SW 1271 (cell line): ENCODE data around the gene EPB41L2.
"Not testable (repeated sequence)": the region's sequence is repeated elsewhere in the genome, so short reads cannot be mapped to it uniquely, and the experiment has no call there.

Experiments used
- DNase-seq, 2 experiments: peaks; one replicate each; lab custom pipeline; 2025; lab: John Stamatoyannopoulos, UW

The EPB41L2 gene

DNA sequence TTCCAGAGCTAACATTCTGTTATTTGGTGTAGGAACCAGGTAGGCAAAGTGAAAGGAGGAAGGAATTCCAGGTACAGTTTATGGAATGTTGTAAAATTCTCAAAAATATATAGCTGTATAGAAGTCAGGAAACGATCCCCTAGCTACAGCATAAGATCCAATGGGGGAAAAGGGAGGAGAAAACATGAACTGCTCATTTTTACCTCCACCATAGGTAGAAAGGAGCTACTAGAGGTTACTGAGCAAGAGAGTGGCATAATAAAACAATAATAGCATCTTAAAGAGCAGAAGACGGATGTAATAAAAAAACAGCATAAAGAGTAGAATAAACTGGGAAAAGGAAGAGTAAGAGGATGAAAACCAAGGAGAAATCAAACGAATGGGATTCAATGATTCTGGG is 26.9 kb downstream of the EPB41L2 start:
- DNase-seq: no peak

DNA sequence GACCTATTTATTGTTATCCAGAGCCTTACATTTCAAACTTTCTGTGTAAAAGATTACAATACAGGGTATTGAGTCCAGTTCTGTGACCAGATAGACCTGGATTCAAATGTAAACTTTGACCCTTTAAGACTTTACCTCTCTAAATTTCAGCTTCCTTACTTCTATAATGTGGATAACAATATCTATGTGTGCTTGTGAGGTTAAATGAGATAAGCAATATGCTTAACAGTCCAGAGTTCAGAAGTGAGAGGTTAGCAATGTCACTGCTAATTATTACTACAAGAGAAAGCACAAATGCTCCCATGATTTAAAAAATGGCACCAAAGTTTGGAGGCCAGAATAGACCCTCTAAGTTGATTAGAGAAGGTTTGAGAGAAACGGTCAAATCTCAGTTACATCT is 27.5 kb downstream of the EPB41L2 start:
- no peak for DNase-seq

DNA sequence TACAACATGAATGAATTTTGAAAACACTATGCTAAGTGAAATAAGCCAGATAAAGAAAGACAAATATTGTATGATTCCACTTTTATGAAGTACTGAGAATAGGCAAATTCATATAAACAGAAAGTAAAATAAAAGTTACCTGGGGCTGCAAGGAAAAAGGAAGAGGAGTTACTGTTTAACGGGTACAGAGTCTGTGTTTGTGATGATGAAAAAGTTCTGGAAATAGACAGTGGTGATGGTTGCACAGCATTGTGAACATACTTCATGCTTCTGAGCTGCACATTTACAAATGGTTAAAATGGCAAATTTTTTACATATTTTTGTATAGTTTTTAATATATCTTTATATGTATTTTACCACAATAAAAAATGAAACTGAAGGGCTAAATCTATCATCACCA is 29.4 kb downstream of the EPB41L2 start:
- no peak for DNase-seq

DNA sequence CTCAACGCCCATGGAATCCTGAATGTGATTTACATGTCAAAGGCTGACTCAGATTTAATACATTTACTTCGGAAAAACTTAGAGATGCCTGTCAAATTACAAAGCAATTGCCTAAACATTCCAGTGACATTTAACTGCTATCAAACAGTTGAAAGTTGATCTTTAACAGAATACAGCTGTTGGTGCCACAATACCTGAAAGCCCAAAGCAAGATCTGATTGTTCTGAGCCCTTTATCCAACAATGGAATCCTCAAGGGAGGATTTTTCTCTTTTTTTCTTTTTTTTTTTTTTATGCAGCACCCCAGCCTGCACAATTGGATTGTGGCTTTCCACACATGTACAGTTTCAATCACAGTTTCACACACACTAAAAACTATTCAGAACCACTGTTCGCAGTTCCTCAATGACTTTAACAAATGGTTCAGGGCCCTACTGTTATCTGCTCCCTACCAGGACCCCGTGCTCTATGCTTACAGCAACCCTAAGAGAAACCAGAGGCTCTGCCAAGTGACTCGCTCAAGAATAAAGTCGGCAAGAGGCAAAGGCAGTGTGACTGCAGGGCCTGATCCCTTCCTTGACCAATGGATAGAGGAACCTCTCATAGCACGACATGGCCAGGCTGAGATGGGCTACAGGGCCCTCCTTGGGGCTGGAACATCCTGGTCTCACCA is 33.3 kb downstream of the EPB41L2 start:
- no peak for DNase-seq

DNA sequence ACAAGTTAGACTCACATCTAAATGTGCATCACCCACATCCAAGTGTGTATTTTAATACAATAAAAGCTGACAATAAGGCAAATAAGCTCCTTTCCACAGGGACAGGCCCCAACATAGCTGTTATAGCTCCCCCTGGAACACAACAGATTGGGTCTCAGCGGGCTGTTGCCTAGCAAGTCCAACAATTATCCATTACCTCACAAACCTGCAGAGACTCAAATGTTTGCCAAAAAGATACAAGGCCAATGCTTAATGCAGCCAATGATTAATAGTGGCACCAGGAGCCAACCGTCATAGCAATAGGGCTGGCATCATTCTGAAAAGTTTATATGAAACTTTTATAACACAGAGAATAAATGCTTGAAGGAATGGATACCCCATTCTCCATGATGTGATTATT is 35.7 kb downstream of the EPB41L2 start:
- no peak for DNase-seq

DNA sequence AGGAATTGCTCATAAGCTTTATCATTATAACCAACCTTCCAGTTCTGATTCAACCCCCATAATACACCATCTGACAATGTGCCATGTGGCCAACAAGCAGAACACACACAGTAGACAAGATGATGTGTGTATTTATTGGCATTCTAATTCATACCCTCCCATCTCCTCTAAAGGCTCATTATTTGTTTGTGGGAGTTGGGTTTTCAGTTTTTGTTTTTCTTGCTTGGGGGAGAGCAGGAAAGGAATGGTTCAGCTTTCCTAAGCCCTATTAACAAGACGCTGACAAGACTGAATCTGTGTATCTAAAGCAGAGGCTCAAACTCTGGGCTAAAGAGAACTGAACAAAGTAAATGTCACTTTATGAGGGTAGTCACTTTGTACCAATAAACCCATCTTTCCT is 36.8 kb downstream of the EPB41L2 start:
- no peak for DNase-seq

DNA sequence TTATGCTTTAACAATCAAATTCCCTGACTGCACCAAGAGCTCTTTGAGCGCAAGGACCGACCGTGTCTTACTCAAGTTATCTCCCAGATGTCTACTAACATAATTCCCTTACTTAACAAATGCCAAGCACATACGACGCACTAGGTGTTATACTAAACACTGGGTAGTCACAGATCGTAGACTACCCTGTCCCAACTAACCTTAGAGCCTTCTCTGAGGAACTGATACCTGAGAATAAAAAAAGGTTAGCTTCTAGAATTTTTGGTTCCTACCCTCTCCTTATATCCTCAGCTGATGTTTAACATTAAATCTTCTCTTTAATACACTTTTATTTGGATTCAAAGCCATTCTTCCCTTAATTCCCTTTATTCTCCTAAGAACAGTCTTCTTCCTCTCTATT is 38.5 kb downstream of the EPB41L2 start:
- no peak for DNase-seq

DNA sequence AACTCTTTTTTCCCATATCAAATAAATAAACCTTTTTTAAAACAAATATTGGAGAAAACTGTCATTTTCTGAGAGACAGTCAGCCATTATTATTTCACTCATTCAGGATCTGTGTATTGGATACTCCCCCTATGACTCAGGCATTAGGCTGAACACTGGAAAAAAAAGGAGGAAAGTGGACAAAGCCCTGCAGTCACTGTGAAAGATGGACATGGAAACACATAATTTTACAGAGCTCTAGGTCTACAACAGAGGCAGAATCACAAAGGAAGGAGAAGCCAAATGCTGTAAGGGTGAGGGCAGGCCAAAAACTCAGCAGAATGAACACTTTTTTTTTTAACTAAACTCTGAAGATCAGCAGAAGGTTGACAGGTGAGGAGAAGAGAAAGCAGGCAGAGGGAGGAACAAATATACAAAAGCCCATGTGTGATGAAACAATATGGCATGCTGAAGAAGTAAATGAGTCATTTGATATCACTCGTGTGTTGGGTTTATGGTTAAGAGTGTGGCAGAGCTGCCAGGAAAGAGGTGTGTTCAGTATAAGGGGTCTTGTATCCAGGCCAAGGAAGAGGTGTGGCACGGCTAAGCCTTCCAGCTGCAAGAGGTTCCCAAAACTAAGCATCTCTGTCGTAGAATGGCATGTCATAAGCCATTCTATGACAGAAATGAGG is 39.1 kb downstream of the EPB41L2 start:
- DNase-seq: no peak

DNA sequence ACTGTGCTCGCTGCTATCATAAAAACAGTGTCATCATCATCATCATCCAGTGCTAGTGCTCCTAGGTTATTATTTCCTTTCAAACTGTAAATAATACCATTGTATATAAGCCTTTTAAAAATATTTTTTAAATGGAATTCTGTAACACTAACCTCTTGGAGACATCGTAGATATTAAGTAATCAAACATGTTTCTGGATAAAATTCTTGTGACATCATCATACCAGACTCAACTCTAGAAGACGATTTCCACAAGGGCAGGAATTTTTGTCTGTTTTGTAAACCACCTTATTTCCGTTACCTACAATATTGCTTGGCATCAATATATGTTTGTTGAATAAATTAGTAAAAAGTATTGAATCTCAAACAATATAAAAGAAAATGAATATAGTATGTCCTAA is 40.4 kb downstream of the EPB41L2 start:
- no peak for DNase-seq

DNA sequence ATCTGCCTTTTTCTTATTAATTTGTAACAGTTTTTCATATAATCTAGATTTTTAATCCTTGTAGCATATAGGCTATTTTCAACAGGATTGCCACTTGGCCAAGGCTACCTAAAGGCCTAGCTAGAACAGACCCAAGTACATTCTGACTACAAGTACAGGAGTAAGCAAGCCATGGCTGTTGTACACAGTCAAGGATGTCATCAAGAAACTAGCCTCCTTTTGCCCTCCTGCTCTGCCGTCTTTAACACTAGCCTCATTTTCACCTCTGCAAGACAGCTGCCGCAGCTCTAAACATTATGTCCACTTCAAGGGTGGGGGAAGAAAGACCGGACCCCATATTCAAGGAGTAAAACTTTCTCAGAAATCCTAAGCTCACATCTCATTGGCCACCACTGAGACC is 45.1 kb downstream of the EPB41L2 start:
- DNase-seq: no peak

DNA sequence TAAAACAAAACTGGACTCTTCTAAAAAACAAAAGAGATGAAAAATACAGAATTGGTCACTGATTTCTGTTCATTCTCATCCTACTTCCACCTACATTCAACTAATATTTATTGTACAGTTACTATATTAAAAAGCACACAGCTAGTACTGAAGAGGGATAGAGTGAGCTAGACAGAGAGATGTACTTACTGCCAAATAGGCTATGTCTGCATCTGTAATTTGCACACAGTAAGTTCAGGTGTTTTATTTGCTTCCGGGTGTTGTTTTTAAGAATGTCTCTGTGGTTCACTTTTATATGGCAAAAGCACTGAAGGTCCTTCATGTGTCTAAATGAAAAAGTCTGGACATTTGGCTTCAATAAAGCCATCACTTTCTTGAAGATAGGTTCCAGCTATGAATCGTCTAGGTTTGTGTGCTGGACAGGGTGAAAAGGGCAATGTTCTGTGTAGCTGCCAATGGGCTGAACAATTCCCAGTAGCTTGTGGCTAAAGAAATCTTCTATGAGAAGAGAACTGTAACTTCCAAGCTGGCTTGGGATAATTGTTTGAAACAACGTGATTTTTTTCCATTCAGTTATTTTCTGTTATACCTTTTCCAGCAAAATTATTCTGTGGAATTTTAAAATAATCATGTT is 47.3 kb downstream of the EPB41L2 start:
- no peak for DNase-seq

DNA sequence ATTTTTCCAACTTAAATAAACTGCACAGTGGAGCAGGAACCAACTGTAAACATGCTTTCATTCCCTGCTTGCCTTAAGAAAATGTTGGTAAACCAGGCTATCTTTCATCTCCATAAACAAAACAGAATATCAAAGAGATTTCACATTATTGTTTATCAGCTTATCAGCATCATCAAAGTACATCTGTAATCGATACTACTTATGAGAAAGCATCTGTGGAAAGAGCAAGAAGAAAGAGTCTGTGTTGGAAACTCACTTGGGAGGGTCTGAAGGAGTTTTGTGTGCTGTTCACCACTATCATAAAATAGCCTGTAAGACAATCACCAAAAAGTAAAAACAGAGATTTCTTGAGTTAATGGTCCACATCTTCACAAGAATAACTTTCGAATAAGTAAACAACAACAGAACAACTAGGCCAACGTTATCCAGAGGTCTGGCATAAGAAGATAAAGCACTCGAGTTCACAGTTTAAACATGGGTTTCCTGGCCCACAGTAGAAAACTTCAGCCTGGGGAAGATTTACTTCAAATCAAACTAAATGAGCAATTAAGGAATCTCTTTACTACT is 47.9 kb downstream of the EPB41L2 start:
- no peak for DNase-seq

DNA sequence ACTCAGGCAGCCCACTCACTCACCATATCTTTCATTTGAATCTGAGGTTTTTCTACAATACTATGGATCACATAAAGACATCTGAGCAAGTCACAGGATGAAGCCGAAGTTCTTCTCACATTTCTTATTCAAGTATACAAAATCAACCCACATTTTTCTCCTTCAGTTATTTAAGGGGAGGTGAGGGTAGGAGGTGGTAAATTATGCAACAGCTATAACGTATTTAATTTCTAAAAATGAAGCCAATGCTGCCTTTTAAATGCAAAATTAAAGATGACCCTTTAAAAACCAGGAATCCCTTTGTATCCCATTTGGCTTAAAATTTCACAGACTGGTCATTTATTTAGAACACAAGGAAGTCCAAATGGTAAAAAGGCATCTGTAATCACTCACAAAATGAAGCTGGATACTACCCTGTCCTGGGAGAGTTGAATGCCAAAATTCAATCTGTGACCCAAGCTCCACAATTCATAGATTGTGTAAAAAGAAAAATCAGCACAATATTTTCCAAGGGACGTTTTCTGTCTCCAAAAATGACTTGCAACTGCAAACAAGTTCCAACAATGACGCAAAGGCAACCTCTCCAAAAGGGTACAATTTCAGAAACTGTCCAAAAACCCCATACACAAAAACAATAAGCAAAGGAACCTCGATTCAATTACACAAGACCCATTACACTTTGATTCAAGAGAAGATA is 48.8 kb downstream of the EPB41L2 start:
- no peak for DNase-seq

DNA sequence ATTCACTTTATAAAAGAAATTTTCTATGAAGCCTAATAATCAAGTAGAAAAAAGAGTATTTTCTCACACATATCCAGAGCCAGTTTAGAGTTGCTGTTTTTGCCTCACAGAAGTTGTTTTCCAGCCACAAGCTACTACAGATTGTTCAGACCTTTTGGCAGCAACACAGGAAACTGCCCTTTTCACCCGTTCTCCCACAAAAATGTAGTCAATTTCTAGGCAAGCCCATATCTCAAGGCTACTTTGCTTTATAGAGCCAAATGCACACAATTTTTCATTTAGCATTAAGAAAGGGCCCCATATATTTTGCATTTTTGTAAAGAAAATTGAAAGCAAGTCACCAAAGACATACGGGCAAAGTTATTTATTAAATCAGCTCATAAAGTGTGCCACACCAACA is 49.5 kb downstream of the EPB41L2 start:
- no peak for DNase-seq

DNA sequence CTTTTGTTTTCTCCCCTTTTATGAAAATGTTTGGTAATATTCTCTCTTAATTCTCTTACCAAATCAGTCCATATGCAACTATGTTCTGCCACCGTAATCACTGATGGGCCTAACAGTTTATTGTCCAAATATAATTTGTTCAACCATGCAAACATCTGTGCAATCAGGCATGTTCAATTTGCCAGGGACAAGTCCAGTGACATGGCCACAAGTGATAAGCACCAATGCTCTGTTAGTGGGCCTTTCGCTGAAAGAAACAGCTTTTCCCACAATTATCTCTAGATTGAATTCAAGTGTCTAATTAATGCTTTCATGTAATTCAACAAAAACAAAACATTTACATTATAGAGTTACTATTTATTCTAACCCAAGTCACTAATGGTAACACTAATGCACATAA is 53.3 kb downstream of the EPB41L2 start:
- no peak for DNase-seq

DNA sequence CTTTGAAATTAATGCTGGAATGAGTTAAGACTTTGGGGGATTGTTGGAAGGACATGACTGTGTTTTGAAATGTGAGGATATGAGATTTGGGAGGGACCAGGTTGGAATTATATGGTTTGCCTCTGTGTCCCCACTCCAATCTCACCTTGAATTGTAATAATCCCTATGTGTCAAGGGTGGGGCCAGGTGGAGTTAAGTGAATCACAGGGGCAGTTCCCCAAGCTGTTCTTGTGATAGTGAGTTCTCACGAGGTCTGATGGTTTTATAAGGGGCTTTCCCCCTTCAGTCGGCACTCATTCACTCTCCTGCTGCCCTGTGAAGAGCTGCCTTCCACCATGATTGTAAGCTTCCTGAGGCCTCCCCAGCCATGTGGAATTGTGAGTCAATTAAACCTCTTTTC is 54.1 kb downstream of the EPB41L2 start:
- DNase-seq: not testable (repeated sequence)

DNA sequence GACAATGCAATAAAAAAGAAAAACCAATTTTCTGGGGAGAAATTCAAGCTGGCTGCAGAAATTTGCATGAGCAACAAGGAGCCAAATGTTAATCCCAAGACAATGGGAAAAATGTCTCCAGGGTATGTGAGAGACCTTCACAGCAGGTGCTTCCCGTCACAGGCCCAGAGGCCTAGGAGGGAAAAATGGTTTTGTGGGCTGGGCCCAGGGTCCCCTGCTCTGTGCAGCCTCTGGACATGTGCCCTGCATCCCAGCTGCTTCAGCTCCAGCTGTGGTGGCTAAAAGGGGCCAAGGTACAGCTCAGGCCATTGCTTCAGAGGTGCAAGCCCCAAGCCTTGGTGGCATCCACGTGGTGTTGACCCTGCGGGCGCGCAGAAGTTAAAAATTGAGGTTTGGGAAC is 55.1 kb downstream of the EPB41L2 start:
- DNase-seq: not testable (repeated sequence)

DNA sequence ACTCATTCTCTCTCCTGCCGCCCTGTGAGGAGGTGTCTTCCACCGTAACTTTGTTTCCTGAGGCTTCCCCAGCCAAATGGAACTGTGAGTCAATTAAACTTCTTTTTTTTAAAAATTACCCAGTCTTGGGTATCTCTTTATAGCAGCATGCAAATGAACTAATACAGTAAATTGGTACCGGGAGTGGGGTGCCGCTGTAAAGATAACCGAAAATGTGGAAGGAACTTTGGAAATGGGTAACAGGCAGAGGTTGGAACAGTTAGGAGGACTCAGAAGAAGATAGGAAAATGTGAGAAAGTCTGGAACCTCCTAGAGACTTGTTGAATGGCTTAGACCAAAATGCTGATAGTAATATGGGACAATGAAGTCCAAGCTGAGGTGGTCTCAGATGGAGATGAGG is 55.8 kb downstream of the EPB41L2 start:
- no peak for DNase-seq

DNA sequence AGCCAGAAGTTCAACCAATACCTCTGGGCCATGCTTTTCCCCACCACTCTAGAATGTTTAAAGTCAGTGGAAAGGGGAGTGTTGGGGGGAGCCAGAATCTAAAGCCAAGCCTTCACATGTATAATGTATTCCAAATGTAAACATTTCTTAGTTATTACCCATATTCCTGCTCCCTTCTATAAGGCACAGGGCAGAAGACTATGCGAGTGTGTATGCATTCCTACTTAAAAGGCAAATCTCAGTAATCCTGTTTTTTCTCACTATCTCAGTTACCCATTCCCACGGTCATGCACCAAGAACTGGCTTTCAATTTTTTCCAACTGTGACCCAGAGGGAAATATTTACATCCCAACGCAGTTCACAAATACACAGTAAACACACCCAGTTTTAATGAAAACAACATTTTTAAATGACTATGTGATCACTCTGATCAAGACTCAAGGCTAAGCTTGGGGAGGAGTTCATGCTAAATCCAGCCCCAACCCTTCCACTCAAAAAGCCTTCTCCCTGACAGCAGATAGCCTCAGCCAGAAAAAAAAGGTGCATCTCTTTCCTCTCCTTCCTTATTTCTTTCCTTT is 57.5 kb downstream of the EPB41L2 start:
- DNase-seq: no peak

DNA sequence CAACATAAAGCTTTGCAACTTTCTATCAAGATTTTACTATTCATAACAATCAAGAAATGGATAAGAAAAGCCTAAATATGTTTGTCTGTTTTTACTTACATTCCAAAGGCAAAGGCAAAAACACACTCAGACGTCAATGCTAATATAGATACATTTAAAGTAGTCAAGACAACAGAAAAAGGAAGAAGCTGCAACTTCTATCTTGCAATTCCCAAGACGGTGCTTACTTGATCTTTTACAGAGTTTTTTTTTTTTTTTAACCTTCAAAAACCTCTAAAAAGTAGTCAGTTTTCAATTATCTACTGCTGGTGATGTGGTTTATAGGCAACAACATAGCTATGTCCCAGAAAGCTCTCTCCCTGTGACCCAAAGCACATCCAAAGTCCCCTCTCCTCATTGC is 58.1 kb downstream of the EPB41L2 start:
- DNase-seq: no peak

DNA sequence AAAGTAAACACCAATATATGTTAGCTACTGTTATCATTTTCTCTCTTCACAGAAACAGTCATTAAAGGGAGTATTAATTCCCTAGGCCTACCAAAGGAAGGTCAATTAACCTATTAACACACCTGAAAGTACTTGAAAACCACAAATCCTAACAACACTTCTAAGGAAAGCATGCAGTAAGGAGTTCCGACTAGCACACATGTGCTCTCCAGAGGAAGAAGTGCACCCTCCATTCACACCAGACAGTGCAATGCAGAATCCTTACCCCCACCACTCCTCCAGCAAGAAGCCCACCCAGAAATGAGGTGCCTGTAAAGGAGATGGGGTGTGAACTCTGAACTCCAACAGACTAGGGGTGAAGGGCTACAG is 58.7 kb downstream of the EPB41L2 start:
- no peak for DNase-seq
